Endometrium (tissue), 2 donors: Measurements from ENCODE around the gene NUBPL.
"Not testable (repeated sequence)": the region's sequence is repeated elsewhere in the genome, so short reads cannot be mapped to it uniquely, and the experiment has no call there.

Experiments used
- FAIRE-seq: peaks from 2 replicates; lab custom pipeline; 2012; peaks lifted over from hg19 to GRCh38; lab: Jason Lieb, UNC
- donor health status: control.
- donor health status: control.

NUBPL gene

DNA sequence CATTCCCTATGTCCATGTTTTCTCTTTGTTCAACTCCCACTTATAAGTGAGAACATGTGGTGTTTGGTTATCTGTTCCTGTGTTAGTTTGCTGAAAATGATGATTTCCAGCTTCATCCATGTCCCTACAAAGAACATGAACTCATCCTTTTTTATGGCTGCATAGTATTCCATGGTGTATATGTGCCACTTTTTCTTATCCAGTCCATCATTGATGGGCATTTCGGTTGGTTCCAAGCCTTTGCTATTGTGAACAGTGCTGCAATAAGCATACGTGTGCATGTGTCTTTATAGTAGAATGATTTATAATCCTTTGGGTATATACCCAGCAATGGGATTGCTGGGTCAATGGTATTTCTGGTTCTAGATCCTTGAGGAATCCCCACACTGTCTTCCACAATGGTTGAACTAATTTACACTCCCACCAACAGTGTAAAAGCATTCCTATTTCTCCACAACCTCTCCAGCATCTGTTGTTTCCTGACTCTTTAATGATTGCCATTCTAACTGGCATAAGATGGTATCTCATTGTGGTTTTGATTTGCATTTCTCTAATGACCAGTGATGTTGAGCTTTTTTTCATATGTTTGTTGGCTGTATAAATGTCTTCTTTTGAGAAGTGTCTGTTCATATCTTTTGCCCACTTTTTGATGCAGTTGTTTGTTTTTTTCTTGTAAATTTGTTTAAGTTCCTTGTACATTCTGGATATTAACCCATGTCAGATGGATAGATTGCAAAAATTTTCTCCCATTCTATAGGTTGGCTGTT lies 252.7 kb downstream of the NUBPL start:
- FAIRE-seq: not testable (repeated sequence)

DNA sequence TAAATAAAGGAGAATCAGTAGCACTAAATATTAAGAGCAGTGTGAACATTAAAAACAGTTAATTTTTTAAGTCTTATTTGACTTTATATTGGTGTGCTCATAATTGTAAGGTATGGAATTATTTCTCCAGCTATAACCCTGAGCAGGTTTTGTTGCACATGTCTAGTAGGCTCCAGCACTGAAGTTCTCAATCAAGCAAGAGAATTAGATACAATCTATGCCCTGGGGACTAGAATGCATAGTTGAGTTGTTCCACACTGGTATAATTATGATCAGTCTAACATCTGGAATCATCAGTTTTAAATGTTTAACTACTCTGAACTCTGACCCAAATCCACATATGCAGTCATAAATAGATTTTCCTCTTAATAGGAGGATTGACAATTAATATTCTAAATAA lies 258.1 kb downstream of the NUBPL start:
- FAIRE-seq: no peak

DNA sequence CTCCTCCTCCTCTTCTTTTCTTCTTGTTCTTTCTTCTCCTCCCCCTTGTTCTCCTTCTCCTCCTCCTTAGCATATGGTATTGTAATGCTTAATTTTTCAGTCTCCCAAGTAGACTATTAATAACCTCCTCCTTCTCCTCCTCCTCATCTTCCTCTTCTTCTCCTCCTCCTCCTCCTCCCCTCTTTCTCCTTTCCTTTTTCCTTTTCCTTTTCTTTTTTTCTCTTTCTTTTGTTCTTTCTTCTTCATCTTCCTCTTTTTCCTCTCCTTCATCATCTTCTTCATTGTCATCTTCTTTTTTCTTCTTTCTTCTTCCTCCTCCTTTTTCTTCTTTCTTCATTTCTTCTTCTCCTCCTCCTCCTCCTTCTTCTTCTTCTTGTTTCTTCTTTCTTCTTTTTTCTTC lies 264.3 kb downstream of the NUBPL start:
- no peak for FAIRE-seq

DNA sequence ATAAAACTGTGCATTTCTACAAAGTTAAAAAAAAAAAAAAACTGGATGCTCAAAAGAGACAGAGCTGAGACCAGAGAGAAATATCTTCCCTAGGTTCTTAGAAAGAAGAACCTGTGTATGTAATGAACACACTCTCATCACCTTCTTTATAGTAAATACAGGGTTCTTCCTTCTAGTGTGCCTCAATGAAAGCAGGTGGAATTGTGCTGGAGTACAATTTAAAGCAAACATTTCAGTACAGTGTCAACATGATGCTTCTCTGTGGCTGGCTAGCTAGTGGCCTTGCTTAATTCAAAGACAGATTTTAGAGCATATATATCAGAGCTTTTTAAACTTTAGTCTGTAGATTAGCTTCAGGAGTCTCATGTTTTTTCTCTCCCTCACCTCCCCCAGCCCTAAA lies 266.1 kb downstream of the NUBPL start:
- FAIRE-seq: no peak

DNA sequence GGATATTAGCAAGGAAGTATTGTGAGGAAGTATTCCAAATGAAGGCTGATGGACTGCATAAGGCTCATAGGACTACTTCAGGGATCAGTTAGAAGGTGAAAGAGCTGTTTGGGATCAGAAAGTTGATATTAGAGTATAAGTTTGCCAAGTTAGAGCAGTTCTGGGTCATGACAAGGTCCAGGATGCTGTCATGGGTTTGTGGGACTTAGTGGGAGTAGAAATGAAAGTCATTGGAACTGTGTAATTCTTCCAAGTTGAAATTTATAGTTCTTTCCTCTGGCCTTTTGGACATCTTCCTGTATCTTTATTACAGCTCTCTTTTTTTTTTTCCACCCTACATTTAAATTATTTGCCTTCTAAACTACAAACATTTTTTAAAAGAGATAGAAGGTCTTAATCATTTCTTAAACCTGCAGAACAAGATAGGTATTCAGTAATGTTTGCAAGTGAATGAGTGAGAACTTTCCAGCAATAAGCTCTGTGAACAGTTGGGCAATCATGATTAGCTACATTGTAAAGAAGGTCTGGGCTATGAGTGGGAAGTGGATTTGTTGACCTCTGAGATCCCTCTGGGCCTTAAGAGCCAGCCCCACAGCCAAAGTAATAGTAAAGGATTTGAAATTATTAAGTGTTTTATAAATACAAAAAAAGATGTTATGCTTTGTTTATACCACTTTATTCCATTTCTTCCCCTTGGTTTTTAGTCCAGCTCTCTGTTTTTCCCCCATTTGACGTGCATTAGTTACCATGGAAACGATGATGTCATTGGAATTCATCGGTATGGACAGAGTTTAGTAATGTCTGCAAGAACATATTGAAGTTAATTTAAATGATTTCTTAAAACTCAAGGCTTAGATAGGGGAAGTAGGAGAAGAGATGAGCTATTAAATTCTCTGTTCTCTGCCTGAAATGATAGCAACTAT lies 268.0 kb downstream of the NUBPL start:
- no peak for FAIRE-seq

DNA sequence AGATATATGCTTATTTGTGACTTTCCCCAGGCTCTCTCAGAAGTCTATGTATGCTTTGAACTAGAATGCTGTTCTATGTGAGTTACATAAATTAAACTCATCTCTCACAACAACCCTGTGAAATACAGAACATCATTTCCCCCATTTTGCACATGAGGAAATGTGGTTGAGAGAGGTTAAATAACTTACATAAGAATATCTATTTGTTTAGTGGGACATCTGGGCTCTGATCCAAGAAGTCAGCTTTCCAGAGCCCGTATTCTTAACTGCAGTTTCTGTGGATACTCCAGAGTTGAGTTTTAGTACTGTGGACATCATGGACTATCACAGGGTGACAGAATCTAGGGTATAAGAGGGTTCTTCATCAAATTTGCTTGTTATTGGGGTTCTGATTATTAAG lies 273.4 kb downstream of the NUBPL start:
- FAIRE-seq: no peak

DNA sequence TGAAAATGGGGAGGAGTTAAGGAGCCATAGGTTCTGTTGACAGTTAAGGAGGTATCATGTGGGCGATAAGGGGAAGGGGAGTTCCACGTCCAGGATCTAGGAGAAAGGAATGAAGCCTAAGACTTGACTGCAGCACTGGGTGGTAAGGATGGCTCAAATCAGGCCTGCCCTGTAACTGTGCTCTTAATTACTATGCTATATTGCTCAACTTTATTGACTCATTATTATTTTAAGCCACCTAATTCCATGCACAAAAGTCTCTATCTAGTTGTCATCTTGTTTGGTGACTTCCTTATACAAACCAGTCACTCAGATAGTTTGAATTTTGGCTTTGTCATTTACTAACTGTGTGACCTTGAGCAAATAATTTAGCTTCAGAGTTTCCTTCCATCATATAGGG lies 273.8 kb downstream of the NUBPL start:
- FAIRE-seq: no peak

DNA sequence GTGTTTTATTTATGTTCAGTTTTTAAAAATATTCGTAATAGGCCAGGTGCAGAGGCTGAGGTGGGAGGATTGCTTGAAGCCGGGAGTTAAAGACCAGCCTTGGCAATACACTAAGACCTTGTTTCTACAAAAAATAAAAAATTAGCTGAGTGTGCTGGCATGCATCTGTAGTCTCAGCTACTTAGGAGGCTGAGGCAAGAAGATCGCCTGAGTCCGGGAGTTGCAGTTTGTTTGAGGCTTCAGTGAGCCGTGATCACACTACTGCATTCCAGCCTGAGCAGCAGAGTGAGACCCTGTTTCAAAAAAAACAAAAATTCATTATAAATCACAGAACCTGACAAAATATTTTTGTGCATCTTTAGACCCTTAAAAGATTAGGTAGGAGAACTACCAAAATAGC lies 275.8 kb downstream of the NUBPL start:
- peak; percentile 33 for FAIRE-seq

DNA sequence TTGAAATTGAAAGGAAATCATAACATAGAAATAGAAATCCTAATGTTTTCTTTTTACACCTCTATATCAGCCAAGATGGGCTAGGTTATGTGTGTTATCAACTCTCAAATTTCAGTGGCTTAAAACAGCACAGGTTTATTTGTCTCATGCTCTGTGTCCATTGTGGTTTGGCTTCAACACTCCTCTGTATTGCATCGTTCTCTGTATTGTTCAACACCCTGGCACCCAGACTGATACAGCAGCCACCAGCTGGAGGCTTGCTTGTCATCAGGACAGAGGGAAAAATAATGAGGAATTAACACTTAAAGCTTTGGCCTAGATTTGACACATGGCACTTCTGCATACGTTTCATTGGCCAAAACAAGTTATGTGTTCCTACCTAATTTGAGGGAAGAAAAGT lies 281.7 kb downstream of the NUBPL start:
- FAIRE-seq: no peak

DNA sequence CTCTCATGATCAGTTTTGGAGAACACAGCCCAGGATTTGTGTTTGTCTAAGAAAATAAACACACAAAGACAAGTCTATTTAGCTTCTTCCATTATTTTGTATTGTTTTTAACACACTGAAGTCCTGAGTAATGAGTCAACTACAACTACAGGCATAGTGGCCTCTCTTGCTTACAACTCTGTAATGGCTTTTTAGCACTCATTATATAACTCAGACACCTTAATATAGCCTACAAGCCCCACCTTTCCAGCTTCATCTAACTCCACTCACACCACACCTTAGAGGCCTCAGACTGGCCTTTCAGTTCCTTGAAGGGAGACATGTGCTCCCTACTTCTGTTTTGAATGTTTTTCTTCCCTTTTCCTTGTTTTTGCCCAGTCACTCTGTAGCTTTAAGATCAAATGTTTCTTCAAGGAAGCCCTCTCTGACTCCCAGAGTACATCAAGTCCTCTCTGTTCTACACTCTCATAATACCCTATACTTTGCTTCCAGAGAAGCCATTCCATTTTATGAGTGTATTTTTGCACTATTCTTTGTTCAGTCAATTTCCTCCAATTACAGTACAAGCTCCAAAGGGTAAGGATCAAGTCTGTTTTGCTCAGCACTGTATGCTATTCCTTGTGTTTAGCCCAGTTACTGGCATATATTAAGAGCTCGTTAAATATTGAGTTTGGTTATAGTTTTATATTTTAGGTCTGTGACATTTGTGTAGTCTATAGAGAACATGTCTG lies 282.3 kb downstream of the NUBPL start:
- no peak for FAIRE-seq

DNA sequence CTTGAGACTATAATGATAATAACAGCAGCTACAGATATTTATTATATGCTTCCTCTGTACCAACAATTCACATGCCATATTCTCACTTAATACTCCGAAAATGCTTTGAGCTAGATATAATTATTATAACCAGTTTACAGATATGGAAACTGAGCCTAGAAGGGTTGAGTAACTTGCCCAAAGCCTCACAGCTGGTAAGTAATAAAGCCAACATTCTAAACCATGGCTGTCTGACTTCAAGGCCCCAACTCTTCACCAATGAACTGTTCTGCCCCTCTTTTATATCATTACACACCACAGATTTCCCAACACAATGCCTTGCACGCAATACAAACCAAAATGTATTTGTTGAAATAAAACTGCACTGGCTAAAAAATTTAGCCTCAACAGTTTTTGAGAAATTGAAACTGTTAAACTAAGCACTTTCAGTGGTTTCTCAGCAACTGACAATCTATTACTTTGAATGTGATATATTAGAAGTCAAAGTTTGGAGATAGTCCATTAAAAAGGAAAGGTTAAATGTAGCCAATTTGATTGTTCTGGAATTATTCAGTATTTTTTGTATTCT lies 293.4 kb downstream of the NUBPL start:
- FAIRE-seq: no peak

DNA sequence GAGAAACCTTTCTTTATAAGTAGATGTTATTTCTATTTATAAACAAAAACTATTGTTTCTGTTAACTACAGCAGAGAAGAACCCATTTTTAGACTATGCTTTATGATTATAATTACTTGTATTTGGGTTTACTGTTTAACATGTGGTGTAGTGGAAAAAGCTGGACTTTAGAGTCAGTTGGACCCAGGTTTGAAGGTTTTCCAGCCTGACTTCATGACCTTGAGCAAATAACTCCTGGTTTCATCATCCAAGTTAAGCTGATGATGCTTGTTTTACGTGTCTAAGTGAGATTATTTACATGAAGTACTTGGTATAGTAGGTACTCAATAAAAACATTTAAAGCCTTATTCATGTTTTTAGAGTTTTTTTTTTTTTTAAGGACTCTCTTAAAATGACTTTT lies 294.1 kb downstream of the NUBPL start:
- peak; percentile 50 for FAIRE-seq

DNA sequence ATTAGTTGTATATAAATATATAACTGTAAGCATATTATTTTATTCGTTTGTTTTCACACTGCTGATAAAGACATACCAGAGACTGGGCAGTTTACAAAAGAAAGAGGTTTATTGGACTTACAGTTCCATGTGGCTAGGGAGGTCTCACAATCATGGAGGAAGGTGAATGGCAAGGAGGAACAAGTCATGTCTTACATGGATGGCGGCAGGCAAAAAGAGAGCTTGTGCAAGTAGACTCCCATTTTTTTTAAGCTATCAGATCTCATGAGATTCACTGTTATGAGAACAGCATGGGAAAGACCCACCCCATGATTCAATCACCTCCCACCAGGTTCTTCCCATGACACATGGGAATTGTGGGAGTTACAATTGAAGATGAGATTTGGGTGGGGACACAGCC lies 294.8 kb downstream of the NUBPL start:
- FAIRE-seq: not testable (repeated sequence)

DNA sequence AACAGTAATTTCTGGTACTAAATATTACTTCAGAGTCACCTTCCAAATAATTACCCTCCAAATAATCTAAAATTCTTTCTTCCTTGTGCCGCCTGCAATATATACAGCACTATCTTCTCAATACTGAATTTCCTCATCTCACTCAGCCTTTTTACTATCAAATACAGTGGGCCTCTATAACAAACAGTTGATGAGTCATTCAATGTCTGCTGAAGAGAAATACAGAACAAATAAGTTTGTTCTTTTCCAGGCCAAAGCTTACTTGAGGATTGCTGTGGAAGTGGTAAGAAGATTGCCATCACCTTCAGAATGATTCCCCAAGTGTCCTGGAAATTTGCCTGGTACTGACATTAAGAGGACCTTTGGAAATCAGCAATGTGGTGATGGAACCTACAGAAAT lies 297.7 kb downstream of the NUBPL start:
- no peak for FAIRE-seq

DNA sequence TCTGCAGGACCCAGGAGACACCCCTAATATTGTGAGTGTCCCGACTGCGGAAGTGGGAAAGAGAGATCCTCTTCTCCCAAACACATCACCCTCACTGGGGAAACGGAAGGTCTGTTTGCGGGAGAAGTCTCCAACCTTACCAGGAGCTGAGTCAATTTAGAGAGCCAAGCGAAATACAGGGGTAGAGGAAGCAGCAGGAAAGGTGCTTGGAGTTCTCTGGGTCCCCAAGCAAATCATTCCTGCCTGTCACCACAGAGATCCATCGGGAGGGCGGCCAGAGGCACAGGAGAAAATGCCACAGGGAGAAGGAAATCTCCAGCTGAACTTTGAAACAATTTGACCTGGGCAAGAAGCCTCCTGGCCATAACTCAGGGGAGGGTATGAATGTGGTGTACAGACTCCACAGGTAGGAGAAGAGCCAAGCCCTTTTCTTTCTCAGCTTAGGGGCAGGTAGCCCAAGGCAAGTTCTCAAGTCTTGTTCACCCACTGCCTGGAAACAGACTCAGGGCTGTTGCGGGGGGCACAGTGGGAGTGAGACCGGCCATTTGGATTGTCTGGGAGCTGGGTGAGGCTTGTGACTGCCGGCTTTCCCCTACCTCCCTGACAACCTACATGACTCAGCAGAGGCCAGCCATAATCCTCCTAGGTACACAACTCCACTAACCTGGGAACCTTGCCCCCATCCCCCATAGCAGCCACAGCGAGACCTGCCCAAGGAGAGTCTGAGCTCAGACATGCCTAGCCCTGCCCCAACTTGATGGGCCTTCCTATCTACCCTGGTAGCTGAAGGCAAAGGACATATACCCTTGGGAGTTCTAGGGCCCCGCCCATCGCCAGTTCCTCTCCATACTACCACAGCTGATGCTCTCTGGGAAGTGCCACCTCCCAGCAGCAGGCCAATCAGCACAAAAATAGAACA lies 304.0 kb downstream of the NUBPL start:
- FAIRE-seq: no peak

DNA sequence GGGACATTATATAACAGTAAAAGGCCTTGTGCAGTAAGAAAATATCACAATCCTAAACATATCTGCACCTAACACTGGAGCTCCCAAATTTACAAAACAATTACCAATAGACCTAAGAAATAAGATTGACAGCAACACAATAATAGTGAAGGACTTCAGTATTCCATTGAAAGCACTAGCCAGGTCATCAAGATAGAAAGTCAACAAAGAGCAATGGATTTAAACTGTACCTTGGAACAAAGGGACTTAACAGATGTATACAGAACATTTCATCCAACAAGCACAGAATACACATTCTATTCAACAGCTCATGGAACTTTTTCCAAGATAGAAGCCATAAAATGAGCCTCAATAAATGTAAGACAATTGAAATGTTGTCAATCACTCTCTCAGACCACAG lies 306.4 kb downstream of the NUBPL start:
- FAIRE-seq: no peak

DNA sequence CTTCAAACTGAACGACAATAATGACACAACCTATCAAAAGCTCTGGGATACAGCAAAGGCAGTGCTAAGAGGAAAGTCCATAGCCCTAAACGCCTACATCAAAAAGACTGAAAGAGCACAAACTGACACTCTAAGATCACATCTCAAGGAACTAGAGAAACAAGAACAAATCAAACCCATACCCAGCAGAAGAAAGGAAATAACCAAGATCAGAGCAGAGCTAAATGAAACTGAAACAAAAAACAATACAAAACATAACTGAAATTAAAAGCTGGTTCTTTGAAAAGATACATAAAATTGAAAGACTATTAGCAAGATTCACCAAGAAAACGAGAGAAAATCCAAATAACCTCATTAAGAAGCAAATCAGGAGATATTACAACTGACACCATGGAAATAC lies 306.9 kb downstream of the NUBPL start:
- FAIRE-seq: not testable (repeated sequence)

DNA sequence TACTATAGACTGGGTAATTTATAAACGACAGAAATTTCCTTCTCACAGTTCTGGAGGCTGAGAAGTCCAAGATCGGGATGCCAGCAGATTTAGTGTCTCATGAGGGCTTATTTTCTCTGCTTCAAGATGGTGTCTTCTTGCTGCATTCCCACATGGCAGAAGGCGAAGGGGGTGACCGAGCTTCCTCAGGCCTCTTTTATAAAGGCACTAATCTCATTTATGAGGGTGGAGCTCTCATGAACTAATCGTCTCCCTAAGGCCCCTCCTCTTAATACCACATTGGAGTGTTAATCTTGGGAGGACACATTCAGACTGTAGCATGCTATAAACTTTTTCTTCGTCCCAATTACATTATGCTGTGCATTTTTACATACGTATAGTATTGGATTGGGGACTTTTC lies 315.5 kb downstream of the NUBPL start:
- FAIRE-seq: no peak

DNA sequence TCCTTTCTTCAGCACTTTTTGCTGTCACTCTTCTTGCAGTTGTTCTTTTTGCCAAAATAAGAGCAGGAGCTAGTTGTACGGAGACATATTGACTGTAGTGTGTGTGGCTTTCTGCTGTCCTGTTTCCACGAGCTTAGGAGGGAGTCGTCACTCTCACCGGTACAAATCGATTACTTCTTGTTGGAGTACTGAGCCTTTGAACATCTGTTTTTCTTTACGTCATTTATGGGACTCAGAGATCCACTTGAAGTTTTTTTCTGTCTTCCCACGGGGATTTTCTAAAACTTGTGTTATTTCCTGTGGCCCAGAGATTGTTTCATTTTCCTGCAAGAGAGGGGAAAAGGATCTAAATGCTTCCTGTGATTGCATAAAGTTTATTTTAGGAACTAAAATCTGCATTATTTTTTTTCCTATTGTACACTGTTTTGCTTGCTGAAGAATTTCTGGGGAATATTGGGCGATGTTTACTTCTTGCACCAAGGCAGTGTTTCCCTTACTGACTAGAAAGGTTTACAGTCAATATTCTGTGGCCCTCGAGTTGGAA lies 316.1 kb downstream of the NUBPL start:
- no peak for FAIRE-seq

DNA sequence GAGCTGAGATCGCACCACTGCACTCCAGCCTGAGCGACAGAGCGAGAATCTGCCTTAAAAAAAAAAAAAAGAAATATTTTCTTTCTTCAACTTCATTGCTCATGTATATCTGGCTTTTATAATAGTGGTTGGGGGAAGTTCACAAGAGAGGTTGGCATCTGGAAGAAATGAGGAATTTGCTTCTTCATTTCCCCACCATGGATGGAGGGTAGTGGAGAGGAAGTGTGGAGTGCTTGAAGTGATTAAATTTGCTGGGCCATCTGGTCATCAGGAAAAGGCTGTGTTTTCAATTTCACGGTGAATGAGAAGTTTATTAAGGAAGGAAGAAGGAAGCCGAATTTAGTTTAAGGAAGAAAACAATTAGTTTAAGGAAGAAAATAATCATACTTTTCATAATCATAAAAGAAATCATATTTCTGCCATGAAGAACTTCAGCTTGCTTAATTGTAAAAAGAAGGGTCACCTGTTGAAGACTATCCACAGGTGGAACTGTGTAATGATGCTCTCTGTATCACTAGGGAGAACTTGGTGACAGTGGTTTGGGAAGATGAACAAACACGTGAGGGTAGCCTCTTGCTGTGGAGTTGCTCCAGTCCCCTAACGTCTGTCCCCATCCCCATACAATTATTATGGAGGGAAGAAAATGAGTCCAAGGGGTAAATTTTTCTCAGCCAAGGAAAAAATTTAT lies 318.6 kb downstream of the NUBPL start:
- FAIRE-seq: no peak
